GM12878 (cell line): ENCODE measurements around the gene MGMT. TPM values are rescaled to one million over a fixed set of nuclear protein-coding genes. Genes with fewer than 3 reads are reported as not detected.

Experiments
- ATAC-seq: fragments of 200-7000 bp; cut with Tn5 transposase; 3 replicates; pipeline ENCODE4 v1.9.1; 2020; ENCODE audit warnings: mild to moderate bottlenecking, moderate library complexity
- BruUV-seq: library from RNA; stranded (reverse); fragments of 400-500 nt; replicated peaks from 2 replicates; lab custom pipeline; 2021; lab: Mats Ljungman, UMichigan
- CTCF ChIA-PET: fragments of 300-600 bp; sonication (Branson Sonifier 250); formaldehyde crosslinking; extraction: SDS; loops from one replicate; lab custom pipeline; 2021; ENCODE audit warnings: inconsistent platforms; lab: Yijun Ruan, JAX
- POLR2A ChIA-PET: fragments of 350-600 bp; formaldehyde crosslinking; extraction: SDS; loops from one replicate; lab custom pipeline; 2021; ENCODE audit warnings: inconsistent platforms; lab: Charles Lee
- RAD21 ChIA-PET: fragments of 300-600 bp; sonication (Branson Sonifier 250); formaldehyde crosslinking; loops from one replicate; lab custom pipeline; 2023; ENCODE audit warnings: antibody characterized with exemption; ENCODE audit not compliant: unreplicated experiment; lab: Charles Lee
- SMC1A ChIA-PET: fragments of 300-600 bp; sonication (Branson Sonifier 250); formaldehyde crosslinking; loops from one replicate; lab custom pipeline; 2023; ENCODE audit not compliant: unreplicated experiment, uncharacterized antibody; lab: Charles Lee
- DNase-seq: peaks from one replicate; pipeline ENCODE4 v3.0.0-alpha.2; 2011; ENCODE audit warnings: low read depth, low spot score
- FAIRE-seq: peaks from 3 replicates; lab custom pipeline; 2011; peaks lifted over from hg19 to GRCh38; lab: Jason Lieb, UNC
- H2AFZ ChIP-seq: 2 replicates; pipeline ENCODE4 v1.6.0; 2011; ENCODE audit warnings: low read depth, low read length, control low read depth; ENCODE audit not compliant: control insufficient read depth
- H3K27ac ChIP-seq: 2 replicates; pipeline ENCODE4 v1.5.1; 2011; ENCODE audit warnings: control low read depth; ENCODE audit not compliant: control insufficient read depth, insufficient read depth
- H3K27me3 ChIP-seq, 2 experiments: replicated peaks in 1 of 2; 2 replicates each; pipeline versions ENCODE4 v1.6.0 to v1.6.1; 2011; ENCODE audit warnings: low read length in 1 of 2; ENCODE audit not compliant: control insufficient read depth in 2 of 2, insufficient read depth in 2 of 2
- H3K36me3 ChIP-seq, 2 experiments: 2 replicates each; pipeline ENCODE4 v1.5.1; 2011; ENCODE audit warnings: low read length in 1 of 2; ENCODE audit not compliant: control insufficient read depth in 2 of 2, insufficient read depth in 2 of 2
- H3K4me1 ChIP-seq: 2 replicates; pipeline ENCODE4 v1.6.1; 2011; ENCODE audit warnings: mild to moderate bottlenecking, low read length, moderate library complexity, mixed read lengths; ENCODE audit not compliant: control insufficient read depth, insufficient read depth
- H3K4me2 ChIP-seq: 2 replicates; pipeline ENCODE4 v1.6.0; 2011; ENCODE audit warnings: control low read depth; ENCODE audit not compliant: control insufficient read depth, insufficient read depth
- H3K4me3 ChIP-seq: fragments of 200-600 bp; sonication (generic); 2 replicates; pipeline ENCODE4 v1.5.1; 2016
- H3K79me2 ChIP-seq: 2 replicates; pipeline ENCODE4 v1.6.0; 2011; ENCODE audit warnings: low read length; ENCODE audit not compliant: control insufficient read depth, insufficient read depth
- H3K9ac ChIP-seq: 2 replicates; pipeline ENCODE4 v1.8.0; 2011; ENCODE audit warnings: low read length, control low read depth, mixed read lengths; ENCODE audit not compliant: control insufficient read depth, insufficient read depth
- H3K9me3 ChIP-seq: replicated peaks from 3 replicates; pipeline ENCODE4 v1.5.1; 2011; ENCODE audit warnings: mild to moderate bottlenecking, low read length; ENCODE audit not compliant: control insufficient read depth, insufficient read depth
- H4K20me1 ChIP-seq: 2 replicates; pipeline ENCODE4 v1.6.0; 2011; ENCODE audit not compliant: control insufficient read depth, insufficient read depth
- IRF4 ChIP-seq: IDR thresholded peaks from 2 replicates; pipeline ENCODE4 v1.6.1; 2011; ENCODE audit warnings: low read depth, low read length
- KDM1A ChIP-seq: fragments of 200-600 bp; sonication (generic); IDR thresholded peaks from 2 replicates; pipeline ENCODE4 v1.6.1; 2016; ENCODE audit warnings: borderline replicate concordance
- PAX5 ChIP-seq: IDR thresholded peaks from 2 replicates; pipeline ENCODE4 v1.6.1; 2011; ENCODE audit warnings: low read depth, low read length, borderline replicate concordance
- TAF1 ChIP-seq: IDR thresholded peaks from 2 replicates; pipeline ENCODE4 v1.6.1; 2011; ENCODE audit warnings: mild to moderate bottlenecking, low read depth, low read length, borderline replicate concordance
- ZNF592 ChIP-seq: fragments of 450-650 bp; IDR thresholded peaks from 2 replicates; pipeline ENCODE4 v1.6.1; 2017; ENCODE audit warnings: mild to moderate bottlenecking, moderate library complexity
- WGBS: methylation state at CpG from one replicate; pipeline ENCODE4 v1.1.6; 2016; ENCODE audit warnings: low lambda C conversion rate; ENCODE audit not compliant: insufficient replicate concordance, insufficient coverage; ENCODE audit errors: missing lambda C conversion rate; 5-methylcytosine and 5-hydroxymethylcytosine counted together
- in situ Hi-C: fragments of 300-500 bp; cut with MboI; formaldehyde crosslinking; loops from 9 replicates; pipeline ENCODE4 v1.14.3; 2018; ENCODE audit warnings: mixed read lengths
- intact Hi-C: fragments of 100-400 bp; cut with micrococcal nuclease; formaldehyde crosslinking; loops from one replicate; pipeline ENCODE4 v1.14.2; 2022; ENCODE audit not compliant: unreplicated experiment
- polyA plus RNA-seq, 11 experiments: library from polyadenylated mRNA; depleted of rRNA in 4 of 11; unstranded in 6 of 11; stranded (reverse) in 5 of 11; fragments of >200 nt; fragmentation: Nextera tagmentation in 4 of 11; fragmentation: Illumina TruSeq in 1 of 11; extraction: Ambion mirVana in 4 of 11; extraction: Trizol in 1 of 11; gene quantifications; 1 replicate in 1 of 11; 2 replicates in 10 of 11; pipeline versions ENCODE4 v1.2.1 to v1.2.3, GENCODE V29; 2011 to 2016; ENCODE audit warnings: inconsistent platforms in 2 of 11, missing spikeins in 2 of 11, low read depth in 1 of 11
- total RNA-seq, 4 experiments: library from RNA; depleted of rRNA in 3 of 4; stranded (reverse); fragments of >200 nt in 3 of 4; fragmentation: Illumina TruSeq in 1 of 4; extraction: Trizol in 1 of 4; gene quantifications; 2 replicates each; pipeline versions ENCODE4 v1.2.1 to v1.2.3, GENCODE V29; 2013 to 2021
- TF ChIP-seq, protein P1 (sequence below): fragments of 450-650 bp; IDR thresholded peaks from 2 replicates; pipeline ENCODE4 v1.6.1; 2018; ENCODE audit warnings: borderline replicate concordance, mild to moderate bottlenecking; ENCODE audit not compliant: partially characterized antibody
- TF ChIP-seq, protein P2 (sequence below): fragments of 450-650 bp; IDR thresholded peaks from 2 replicates; pipeline ENCODE4 v1.6.1; 2018; ENCODE audit warnings: mild to moderate bottlenecking, low read depth, moderate library complexity; ENCODE audit not compliant: partially characterized antibody

MGMT gene
- total and polyA plus RNA-seq, 10 of the 15 experiments (the other 5 are each of a cell fraction or from before 2014, with no cell fraction given): 0.16 to 24.2 (median 13.3) TPM

DNA sequence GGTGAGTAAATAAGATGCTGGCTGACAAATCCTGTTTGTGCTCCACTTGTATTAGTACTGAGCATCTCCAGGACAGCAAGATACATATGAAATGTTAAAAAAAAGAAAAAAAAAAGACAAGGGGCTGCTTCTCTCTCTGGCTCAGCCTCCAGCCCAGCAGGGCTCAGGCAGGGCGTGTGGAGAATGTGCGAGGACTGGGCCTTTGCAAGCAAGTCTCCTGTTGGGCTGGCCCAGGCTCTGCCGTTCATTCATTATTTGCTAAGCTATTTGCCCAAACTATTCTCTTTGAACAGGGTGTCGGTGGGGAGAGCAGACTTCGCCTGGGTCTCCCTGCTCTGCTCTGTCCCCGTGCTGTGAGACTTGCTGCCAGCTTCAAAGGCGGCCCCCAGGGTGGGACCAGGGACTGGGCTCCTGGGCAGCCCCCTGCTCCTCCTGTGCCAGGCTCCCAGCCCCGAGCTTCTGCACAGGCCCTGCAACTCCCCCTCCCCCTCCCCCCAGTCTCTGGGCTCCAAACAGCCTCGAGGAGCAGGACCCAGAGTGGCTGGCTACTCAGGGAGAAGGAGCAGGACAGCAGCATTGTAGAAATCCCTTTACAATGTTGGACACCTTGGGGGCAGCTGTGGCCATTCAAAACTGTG lies 25.6 kb upstream of the MGMT start:
- ChIA-PET RAD21 (no interaction called here), CTCF (no interaction called here), SMC1A (no interaction called here), POLR2A (no interaction called here)
- Histone ChIP-seq H3K27me3 (no peaks in the 10 kb centered on the region; a peak in 1 of 4 replicates), H3K27ac (no peak overlapping the region), H4K20me1 (no peaks in the 10 kb centered on the region), H3K4me3 (no peak overlapping the region), H3K9ac (no peak overlapping the region), H2AFZ (no peak overlapping the region), H3K4me2 (no peak overlapping the region), H3K9me3 (no peaks in the 10 kb centered on the region), H3K36me3 (no peaks in the 10 kb centered on the region), H3K4me1 (no peaks in the 10 kb centered on the region), H3K79me2 (no peaks in the 10 kb centered on the region)
- ATAC-seq: no peak
- BruUV-seq: no TSS peak
- intact Hi-C loops: no loop called here
- TF ChIP-seq ZNF592: no peak
- no peak for TF ChIP-seq KDM1A
- 16% methylated on average over 9 of the region's 9 CpGs for WGBS
- in situ Hi-C loops: no loop called here
- no peak for FAIRE-seq
- DNase-seq: no peak

GRCh38 chr10:129442866-129443265 lies 24.2 kb upstream of the MGMT start:
- FAIRE-seq (no peak), ATAC-seq (no peak), DNase-seq (no peak)
- Histone ChIP-seq H3K4me1 (no peaks in the 10 kb centered on the region), H3K4me2 (no peak overlapping the region), H4K20me1 (no peaks in the 10 kb centered on the region), H2AFZ (no peak overlapping the region), H3K27ac (no peak overlapping the region), H3K36me3 (no peaks in the 10 kb centered on the region), H3K27me3 (no peaks in the 10 kb centered on the region; a peak in 1 of 4 replicates), H3K9ac (no peak overlapping the region), H3K9me3 (no peaks in the 10 kb centered on the region), H3K79me2 (no peaks in the 10 kb centered on the region), H3K4me3 (no peak overlapping the region)
- 44% methylated on average over 7 of the region's 7 CpGs for WGBS
- BruUV-seq: no TSS peak
- POLR2A ChIA-PET: no interaction called here
- intact Hi-C loops: no loop called here
- RAD21 ChIA-PET: no interaction called here
- SMC1A ChIA-PET: no interaction called here
- in situ Hi-C loops: no loop called here
- CTCF ChIA-PET: no interaction called here
- TF ChIP-seq PAX5 (no peak), TAF1 (no peak), IRF4 (no peak)
- TF ChIP-seq, protein P1, sequence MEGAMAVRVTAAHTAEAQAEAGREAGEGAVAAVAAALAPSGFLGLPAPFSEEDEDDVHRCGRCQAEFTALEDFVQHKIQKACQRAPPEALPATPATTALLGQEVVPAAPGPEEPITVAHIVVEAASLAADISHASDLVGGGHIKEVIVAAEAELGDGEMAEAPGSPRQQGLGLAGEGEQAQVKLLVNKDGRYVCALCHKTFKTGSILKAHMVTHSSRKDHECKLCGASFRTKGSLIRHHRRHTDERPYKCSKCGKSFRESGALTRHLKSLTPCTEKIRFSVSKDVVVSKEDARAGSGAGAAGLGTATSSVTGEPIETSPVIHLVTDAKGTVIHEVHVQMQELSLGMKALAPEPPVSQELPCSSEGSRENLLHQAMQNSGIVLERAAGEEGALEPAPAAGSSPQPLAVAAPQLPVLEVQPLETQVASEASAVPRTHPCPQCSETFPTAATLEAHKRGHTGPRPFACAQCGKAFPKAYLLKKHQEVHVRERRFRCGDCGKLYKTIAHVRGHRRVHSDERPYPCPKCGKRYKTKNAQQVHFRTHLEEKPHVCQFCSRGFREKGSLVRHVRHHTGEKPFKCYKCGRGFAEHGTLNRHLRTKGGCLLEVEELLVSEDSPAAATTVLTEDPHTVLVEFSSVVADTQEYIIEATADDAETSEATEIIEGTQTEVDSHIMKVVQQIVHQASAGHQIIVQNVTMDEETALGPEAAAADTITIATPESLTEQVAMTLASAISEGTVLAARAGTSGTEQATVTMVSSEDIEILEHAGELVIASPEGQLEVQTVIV: no peak
- TF ChIP-seq, protein P2, sequence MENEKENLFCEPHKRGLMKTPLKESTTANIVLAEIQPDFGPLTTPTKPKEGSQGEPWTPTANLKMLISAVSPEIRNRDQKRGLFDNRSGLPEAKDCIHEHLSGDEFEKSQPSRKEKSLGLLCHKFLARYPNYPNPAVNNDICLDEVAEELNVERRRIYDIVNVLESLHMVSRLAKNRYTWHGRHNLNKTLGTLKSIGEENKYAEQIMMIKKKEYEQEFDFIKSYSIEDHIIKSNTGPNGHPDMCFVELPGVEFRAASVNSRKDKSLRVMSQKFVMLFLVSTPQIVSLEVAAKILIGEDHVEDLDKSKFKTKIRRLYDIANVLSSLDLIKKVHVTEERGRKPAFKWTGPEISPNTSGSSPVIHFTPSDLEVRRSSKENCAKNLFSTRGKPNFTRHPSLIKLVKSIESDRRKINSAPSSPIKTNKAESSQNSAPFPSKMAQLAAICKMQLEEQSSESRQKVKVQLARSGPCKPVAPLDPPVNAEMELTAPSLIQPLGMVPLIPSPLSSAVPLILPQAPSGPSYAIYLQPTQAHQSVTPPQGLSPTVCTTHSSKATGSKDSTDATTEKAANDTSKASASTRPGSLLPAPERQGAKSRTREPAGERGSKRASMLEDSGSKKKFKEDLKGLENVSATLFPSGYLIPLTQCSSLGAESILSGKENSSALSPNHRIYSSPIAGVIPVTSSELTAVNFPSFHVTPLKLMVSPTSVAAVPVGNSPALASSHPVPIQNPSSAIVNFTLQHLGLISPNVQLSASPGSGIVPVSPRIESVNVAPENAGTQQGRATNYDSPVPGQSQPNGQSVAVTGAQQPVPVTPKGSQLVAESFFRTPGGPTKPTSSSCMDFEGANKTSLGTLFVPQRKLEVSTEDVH: no peak
